Measurements from ENCODE around the gene SYNJ2.

Gene SYNJ2

GRCh38 chr6:158061709-158062461 is 80.2 kb downstream of the SYNJ2 start:
- TF ChIP-seq FOXM1 (IDR thresholded peaks at IDR 0.05; ENCODE audit: borderline replicate concordance, low read depth) (no peak), EP300 (IDR thresholded peaks at IDR 0.05; ENCODE audit: borderline replicate concordance) (no peak), TEAD4 (IDR thresholded peaks at IDR 0.05) (no peak), TAF1 (IDR thresholded peaks at IDR 0.05; ENCODE audit: low read depth) (no peak), CREB1 (IDR thresholded peaks at IDR 0.05; ENCODE audit: low read depth) (no peak)

GRCh38 chr6:158063736-158064135 is 82.1 kb downstream of the SYNJ2 start:
- TF ChIP-seq YY1 (IDR thresholded peaks at IDR 0.05; ENCODE audit: low read depth) (no peak), CEBPB (IDR thresholded peaks at IDR 0.05) (no peak), TAF1 (IDR thresholded peaks at IDR 0.05; ENCODE audit: low read depth) (no peak), EP300 (IDR thresholded peaks at IDR 0.05; ENCODE audit: borderline replicate concordance) (no peak), USF1 (IDR thresholded peaks at IDR 0.05) (no peak), REST (IDR thresholded peaks at IDR 0.05; ENCODE audit: low read depth) (no peak), FOXM1 (IDR thresholded peaks at IDR 0.05; ENCODE audit: borderline replicate concordance, low read depth) (no peak), ZBTB7A (IDR thresholded peaks at IDR 0.05; ENCODE audit: low read depth) (no peak), TCF12 (IDR thresholded peaks at IDR 0.05; ENCODE audit: low read depth) (no peak), MAX (IDR thresholded peaks at IDR 0.05) (no peak), NFIC (IDR thresholded peaks at IDR 0.05) (no peak), RAD21 (IDR thresholded peaks at IDR 0.05; ENCODE audit: low read depth) (no peak), TEAD4 (IDR thresholded peaks at IDR 0.05) (no peak), CREB1 (IDR thresholded peaks at IDR 0.05; ENCODE audit: low read depth) (no peak), EGR1 (IDR thresholded peaks at IDR 0.05) (no peak)

GRCh38 chr6:158064725-158065251 is 83.1 kb downstream of the SYNJ2 start:
- no peak for TF ChIP-seq TEAD4 (IDR thresholded peaks at IDR 0.05)
- TF ChIP-seq REST (IDR thresholded peaks at IDR 0.05; ENCODE audit: low read depth) = no peak
- no peak for TF ChIP-seq TAF1 (IDR thresholded peaks at IDR 0.05; ENCODE audit: low read depth)
- TF ChIP-seq YY1 (IDR thresholded peaks at IDR 0.05; ENCODE audit: low read depth) = no peak

GRCh38 chr6:158066136-158066781 is 84.6 kb downstream of the SYNJ2 start:
- TF ChIP-seq CREB1 (IDR thresholded peaks at IDR 0.05; ENCODE audit: low read depth) (no peak), EP300 (IDR thresholded peaks at IDR 0.05; ENCODE audit: borderline replicate concordance) (no peak), REST (IDR thresholded peaks at IDR 0.05; ENCODE audit: low read depth) (no peak), NFIC (IDR thresholded peaks at IDR 0.05) (no peak), TEAD4 (IDR thresholded peaks at IDR 0.05) (no peak), TCF12 (IDR thresholded peaks at IDR 0.05; ENCODE audit: low read depth) (no peak), CEBPB (IDR thresholded peaks at IDR 0.05) (no peak), TAF1 (IDR thresholded peaks at IDR 0.05; ENCODE audit: low read depth) (no peak), YY1 (IDR thresholded peaks at IDR 0.05; ENCODE audit: low read depth) (no peak), ZBTB7A (IDR thresholded peaks at IDR 0.05; ENCODE audit: low read depth) (no peak), RAD21 (IDR thresholded peaks at IDR 0.05; ENCODE audit: low read depth) (no peak), EGR1 (IDR thresholded peaks at IDR 0.05) (no peak), MAX (IDR thresholded peaks at IDR 0.05) (no peak), USF1 (IDR thresholded peaks at IDR 0.05) (no peak), FOXM1 (IDR thresholded peaks at IDR 0.05; ENCODE audit: borderline replicate concordance, low read depth) (no peak)

All from Ishikawa (cell line).